Caco-2 (cell line): Measurements from ENCODE around the gene PPRC1. TPM values are rescaled to one million over a fixed set of nuclear protein-coding genes. Genes with fewer than 3 reads are reported as not detected.
"Not testable (repeated sequence)": the region's sequence is repeated elsewhere in the genome, so short reads cannot be mapped to it uniquely, and the experiment has no call there.

Experiments
- BruUV-seq: library from RNA; stranded (reverse); fragments of 400-500 nt; replicated peaks from 2 replicates; lab custom pipeline; 2021; lab: Mats Ljungman, UMichigan
- CTCF ChIA-PET: fragments of 300-600 bp; sonication (Branson Sonifier 250); formaldehyde crosslinking; loops from one replicate; lab custom pipeline; 2022; ENCODE audit warnings: antibody characterized with exemption; lab: Charles Lee
- POLR2A ChIA-PET: fragments of 300-600 bp; sonication (Branson Sonifier 250); formaldehyde crosslinking; loops from one replicate; lab custom pipeline; 2022; ENCODE audit warnings: antibody characterized with exemption; lab: Charles Lee
- DNase-seq, 2 experiments: peaks; one replicate each; pipeline versions ENCODE4 v3.0.0 to v3.0.0-alpha.2; 2020 to 2022
- H3K27me3 ChIP-seq: replicated peaks from 2 replicates; pipeline ENCODE4 v1.6.0; 2011; ENCODE audit warnings: low read length; ENCODE audit not compliant: control insufficient read depth, insufficient read depth
- H3K36me3 ChIP-seq: 2 replicates; pipeline ENCODE4 v1.5.1; 2011; ENCODE audit warnings: low read length; ENCODE audit not compliant: control insufficient read depth, insufficient read depth
- H3K4me1 ChIP-seq: fragments of 250-450 bp; sonication (Bioruptor Pico); 2 replicates; pipeline ENCODE4 v1.5.1; 2020; ENCODE audit warnings: mild to moderate bottlenecking
- H3K4me3 ChIP-seq: 2 replicates; pipeline ENCODE4 v1.5.1; 2011; ENCODE audit warnings: low read depth, mild to moderate bottlenecking, control low read depth, low read length
- H3K9me3 ChIP-seq: fragments of 250-450 bp; sonication (Bioruptor Pico); 2 replicates; pipeline ENCODE4 v1.5.1; 2020; ENCODE audit warnings: mild to moderate bottlenecking, moderate library complexity
- H3K27ac Mint-ChIP-seq: one replicate; pipeline ENCODE4 v1.8.0; 2022; ENCODE audit warnings: mixed read lengths; ENCODE audit not compliant: unreplicated experiment
- H3K27me3 Mint-ChIP-seq: one replicate; pipeline ENCODE4 v1.8.0; 2022; ENCODE audit warnings: mixed read lengths; ENCODE audit not compliant: insufficient read depth, unreplicated experiment
- H3K36me3 Mint-ChIP-seq: one replicate; pipeline ENCODE4 v1.8.0; 2022; ENCODE audit warnings: mild to moderate bottlenecking, mixed read lengths; ENCODE audit not compliant: insufficient read depth, unreplicated experiment
- H3K4me1 Mint-ChIP-seq: one replicate; pipeline ENCODE4 v1.8.0; 2022; ENCODE audit warnings: low read depth, mixed read lengths; ENCODE audit not compliant: unreplicated experiment
- H3K4me3 Mint-ChIP-seq: one replicate; pipeline ENCODE4 v1.8.0; 2022; ENCODE audit warnings: mild to moderate bottlenecking, moderate library complexity, mixed read lengths; ENCODE audit not compliant: unreplicated experiment
- H3K9me3 Mint-ChIP-seq: one replicate; pipeline ENCODE4 v1.8.0; 2022; ENCODE audit warnings: mixed read lengths; ENCODE audit not compliant: unreplicated experiment
- CTCF ChIP-seq, 2 experiments: fragments of 200-600 bp in 1 of 2; IDR thresholded peaks; 1 replicate in 1 of 2; 2 replicates in 1 of 2; pipeline versions ENCODE4 v1.5.1 to v1.8.0; 2011 to 2022; ENCODE audit warnings: antibody characterized with exemption in 1 of 2, control low read depth in 1 of 2, inconsistent platforms in 1 of 2, low read depth in 1 of 2, low read length in 1 of 2, mild to moderate bottlenecking in 1 of 2, moderate library complexity in 1 of 2; ENCODE audit not compliant: insufficient read depth in 1 of 2, severe bottlenecking in 1 of 2, unreplicated experiment in 1 of 2
- intact Hi-C: fragments of 100-400 bp; cut with micrococcal nuclease; formaldehyde crosslinking; loops from one replicate; pipeline ENCODE4 v1.10.0; 2022; ENCODE audit not compliant: unreplicated experiment
- total RNA-seq: library from RNA; stranded (reverse); gene quantifications from 2 replicates; pipeline ENCODE4 v1.2.3, GENCODE V29; 2022

PPRC1 gene
- total RNA-seq, 1 experiment from 2014 or later = 66.6 TPM

- no peaks in the 10 kb centered on the region for H3K27me3 Mint-ChIP-seq
- BruUV-seq = no TSS peak
- H3K36me3 ChIP-seq = no peaks in the 10 kb centered on the region
- H3K36me3 Mint-ChIP-seq = no peaks in the 10 kb centered on the region
- no peaks in the 10 kb centered on the region for H3K4me1 ChIP-seq
- peaks cover 33% of the 10 kb centered on the region for H3K9me3 ChIP-seq
- intact Hi-C loops = no loop called here
- no peak for TF ChIP-seq CTCF (IDR thresholded peaks at IDR 0.05; ENCODE audit: insufficient read depth in 1 of 2, low read depth in 1 of 2, low read length in 1 of 2, severe bottlenecking in 1 of 2, unreplicated experiment in 1 of 2)
- no peak overlapping the region for H3K27ac Mint-ChIP-seq
- no peaks in the 10 kb centered on the region for H3K4me1 Mint-ChIP-seq
- no peak for DNase-seq
- H3K4me3 Mint-ChIP-seq = no peak overlapping the region
- H3K27me3 ChIP-seq = no peaks in the 10 kb centered on the region
- H3K4me3 ChIP-seq = no peak overlapping the region
- peaks cover 57% of the 10 kb centered on the region for H3K9me3 Mint-ChIP-seq
- POLR2A ChIA-PET = no interaction called here
- CTCF ChIA-PET = no interaction called here
These were observed 55.6 kb downstream of the PPRC1 start for GRCh38 chr10:102188298-102188940.

GRCh38 chr10:102188941-102189898, 56.4 kb downstream of the PPRC1 start:
- DNase-seq, CTCF ChIA-PET, H3K4me1 Mint-ChIP-seq, H3K4me3 ChIP-seq, H3K27me3 ChIP-seq, POLR2A ChIA-PET, H3K27me3 Mint-ChIP-seq, H3K27ac Mint-ChIP-seq, H3K4me3 Mint-ChIP-seq, H3K36me3 Mint-ChIP-seq, H3K4me1 ChIP-seq, H3K36me3 ChIP-seq, intact Hi-C loops, BruUV-seq: not testable (repeated sequence)
- H3K9me3 Mint-ChIP-seq = peaks cover 57% of the 10 kb centered on the region
- peaks cover 32% of the 10 kb centered on the region for H3K9me3 ChIP-seq

DNA sequence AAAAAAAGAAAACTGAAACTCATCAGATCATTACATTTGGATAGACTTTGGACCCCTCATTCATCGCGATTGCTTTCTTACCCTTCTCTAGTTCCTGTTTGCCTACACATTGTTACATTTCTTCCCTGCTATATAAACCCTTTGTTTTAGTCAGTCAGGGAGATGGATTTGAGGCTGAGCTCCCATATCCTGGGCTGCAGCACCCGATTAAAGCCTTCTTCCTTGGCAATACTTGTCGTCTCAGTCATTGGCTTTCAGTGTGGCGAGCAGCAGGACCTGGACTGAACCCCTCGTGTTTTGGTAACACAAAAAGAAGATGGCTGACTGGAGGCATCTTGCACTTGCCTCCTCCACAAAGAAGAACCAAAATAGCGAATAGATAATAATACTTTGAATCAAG, 59.1 kb downstream of the PPRC1 start:
- Mint-ChIP-seq H3K9me3 (peaks cover 31% of the 10 kb centered on the region), H3K27me3 (no peaks in the 10 kb centered on the region), H3K27ac (no peak overlapping the region), H3K36me3 (no peaks in the 10 kb centered on the region), H3K4me3 (no peak overlapping the region), H3K4me1 (no peaks in the 10 kb centered on the region)
- intact Hi-C loops = no loop called here
- no peaks in the 10 kb centered on the region for H3K4me1 ChIP-seq
- H3K9me3 ChIP-seq = peaks cover 15% of the 10 kb centered on the region
- no peak overlapping the region for H3K4me3 ChIP-seq
- no peaks in the 10 kb centered on the region for H3K27me3 ChIP-seq
- DNase-seq = no peak
- no peak for TF ChIP-seq CTCF (IDR thresholded peaks at IDR 0.05; ENCODE audit: insufficient read depth in 1 of 2, low read depth in 1 of 2, low read length in 1 of 2, severe bottlenecking in 1 of 2, unreplicated experiment in 1 of 2)
- ChIA-PET POLR2A (no interaction called here), CTCF (no interaction called here)
- BruUV-seq = no TSS peak
- H3K36me3 ChIP-seq = no peaks in the 10 kb centered on the region
